IMR-90 (cell line): ENCODE measurements around the gene TOGARAM1. TPM values are rescaled to one million over a fixed set of nuclear protein-coding genes. Genes with fewer than 3 reads are reported as not detected.

Source experiments
- ATAC-seq: fragments of 200-7000 bp; cut with Tn5 transposase; 2 replicates; pipeline ENCODE4 v1.9.1; 2020; ENCODE audit warnings: low read depth, mild to moderate bottlenecking, moderate library complexity
- BruUV-seq: library from RNA; stranded (reverse); fragments of 400-500 nt; replicated peaks from 2 replicates; lab custom pipeline; 2021; lab: Mats Ljungman, UMichigan
- CTCF ChIA-PET: fragments of 300-600 bp; formaldehyde crosslinking; extraction: SDS; loops from one replicate; lab custom pipeline; 2021; ENCODE audit warnings: antibody characterized with exemption; lab: Yijun Ruan, JAX
- POLR2A ChIA-PET: fragments of 300-600 bp; sonication (Branson Sonifier 250); formaldehyde crosslinking; loops from one replicate; lab custom pipeline; 2022; ENCODE audit warnings: antibody characterized with exemption; ENCODE audit not compliant: unreplicated experiment; lab: Charles Lee
- DNase-seq: peaks from one replicate; pipeline ENCODE4 v3.0.0; 2013
- H2AFZ ChIP-seq: replicated peaks from 2 replicates; pipeline ENCODE3; 2013; ENCODE audit warnings: low read length, mild to moderate bottlenecking; ENCODE audit not compliant: poor library complexity
- H2AK5ac ChIP-seq: 2 replicates; pipeline ENCODE4 v1.6.1; 2013; ENCODE audit warnings: low read depth, low read length, inconsistent platforms
- H2AK9ac ChIP-seq: replicated peaks from 2 replicates; pipeline ENCODE3; 2013; ENCODE audit warnings: mild to moderate bottlenecking, low read depth, low read length, moderate library complexity; ENCODE audit not compliant: poor library complexity
- H2BK120ac ChIP-seq: 2 replicates; pipeline ENCODE4 v1.6.1; 2013; ENCODE audit warnings: low read depth, low read length, inconsistent platforms
- H2BK15ac ChIP-seq: 3 replicates; pipeline ENCODE4 v1.6.1; 2013; ENCODE audit warnings: low read depth, low read length, inconsistent platforms
- H2BK20ac ChIP-seq: 2 replicates; pipeline ENCODE4 v1.6.1; 2013; ENCODE audit warnings: low read depth, mild to moderate bottlenecking, inconsistent platforms, low read length, moderate library complexity
- H2BK5ac ChIP-seq: 2 replicates; pipeline ENCODE4 v1.6.1; 2013; ENCODE audit warnings: mild to moderate bottlenecking, low read depth, low read length, inconsistent platforms; ENCODE audit not compliant: poor library complexity, severe bottlenecking
- H3K14ac ChIP-seq: replicated peaks from 2 replicates; pipeline ENCODE4 v1.6.1; 2013; ENCODE audit warnings: low read depth, low read length, inconsistent platforms
- H3K18ac ChIP-seq: 2 replicates; pipeline ENCODE4 v1.6.1; 2013; ENCODE audit warnings: low read depth, low read length, control low read depth
- H3K23ac ChIP-seq: 2 replicates; pipeline ENCODE4 v1.6.1; 2013; ENCODE audit warnings: low read depth, low read length, inconsistent platforms
- H3K27ac ChIP-seq: 2 replicates; pipeline ENCODE4 v1.5.1; 2013; ENCODE audit warnings: mild to moderate bottlenecking, control low read depth, low read length; ENCODE audit not compliant: insufficient read depth
- H3K27me3 ChIP-seq: 2 replicates; pipeline ENCODE4 v1.6.1; 2013; ENCODE audit warnings: low read length; ENCODE audit not compliant: control insufficient read depth, insufficient read depth
- H3K36me3 ChIP-seq: 2 replicates; pipeline ENCODE4 v1.6.1; 2013; ENCODE audit warnings: low read length, mixed read lengths; ENCODE audit not compliant: control insufficient read depth, insufficient read depth
- H3K4ac ChIP-seq: 2 replicates; pipeline ENCODE4 v1.6.1; 2013; ENCODE audit warnings: low read depth, low read length, inconsistent platforms
- H3K4me1 ChIP-seq: 2 replicates; pipeline ENCODE4 v1.6.1; 2013; ENCODE audit warnings: low read length, mixed read lengths; ENCODE audit not compliant: control insufficient read depth, insufficient read depth
- H3K4me2 ChIP-seq: 2 replicates; pipeline ENCODE4 v1.6.1; 2013; ENCODE audit warnings: low read depth, mild to moderate bottlenecking, control low read depth, low read length, moderate library complexity
- H3K4me3 ChIP-seq: 2 replicates; pipeline ENCODE4 v1.5.1; 2013; ENCODE audit warnings: low read depth, mild to moderate bottlenecking, control low read depth, low read length, moderate library complexity; ENCODE audit not compliant: insufficient read depth
- H3K56ac ChIP-seq: 2 replicates; pipeline ENCODE4 v1.6.1; 2013; ENCODE audit warnings: low read length, inconsistent platforms; ENCODE audit not compliant: insufficient read depth; ENCODE audit errors: extremely low read depth
- H3K79me1 ChIP-seq, 2 experiments: 2 replicates each; pipeline ENCODE4 v1.6.1; 2013; ENCODE audit warnings: low read length in 2 of 2, inconsistent platforms in 1 of 2, low read depth in 1 of 2
- H3K9ac ChIP-seq: 2 replicates; pipeline ENCODE4 v1.6.1; 2013; ENCODE audit warnings: low read depth, low read length, control low read depth
- H3K9me1 ChIP-seq: 2 replicates; pipeline ENCODE4 v1.6.1; 2013; ENCODE audit warnings: low read length, inconsistent platforms; ENCODE audit not compliant: insufficient read depth
- H3K9me3 ChIP-seq: 2 replicates; pipeline ENCODE4 v1.6.1; 2013; ENCODE audit warnings: low read length; ENCODE audit not compliant: control insufficient read depth, insufficient read depth
- H4K20me1 ChIP-seq: 2 replicates; pipeline ENCODE4 v1.6.1; 2013; ENCODE audit warnings: low read length, inconsistent platforms; ENCODE audit not compliant: insufficient read depth
- H4K5ac ChIP-seq: 2 replicates; pipeline ENCODE4 v1.6.1; 2013; ENCODE audit warnings: mild to moderate bottlenecking, low read depth, low read length, control low read depth
- H4K8ac ChIP-seq, 2 experiments: 2 replicates each; pipeline ENCODE4 v1.6.1; 2013; ENCODE audit warnings: low read depth in 2 of 2, low read length in 2 of 2, control low read depth in 1 of 2, inconsistent platforms in 1 of 2
- H4K91ac ChIP-seq: 2 replicates; pipeline ENCODE4 v1.6.1; 2013; ENCODE audit warnings: low read depth, low read length, inconsistent platforms; ENCODE audit not compliant: insufficient read depth
- CEBPB ChIP-seq: IDR thresholded peaks from 2 replicates; pipeline ENCODE4 v1.6.1; 2012; ENCODE audit warnings: low read depth, low read length, improper control_type of control experiment
- CHD1 ChIP-seq: IDR thresholded peaks from 2 replicates; pipeline ENCODE4 v1.6.1; 2012; ENCODE audit warnings: low read depth, low read length, improper control_type of control experiment
- FOS ChIP-seq: fragments of 150-350 bp; IDR thresholded peaks from 2 replicates; pipeline ENCODE4 v1.6.1; 2016; ENCODE audit warnings: low read depth, low read length
- MAFK ChIP-seq: IDR thresholded peaks from 2 replicates; pipeline ENCODE4 v1.6.1; 2012; ENCODE audit warnings: low read depth, low read length, improper control_type of control experiment
- MAZ ChIP-seq: IDR thresholded peaks from 2 replicates; pipeline ENCODE4 v1.6.1; 2012; ENCODE audit warnings: low read depth, mild to moderate bottlenecking, low read length, improper control_type of control experiment, moderate library complexity, borderline replicate concordance
- NFE2L2 ChIP-seq: fragments of 150-350 bp; IDR thresholded peaks from 2 replicates; pipeline ENCODE4 v1.6.1; 2016; ENCODE audit warnings: low read depth, mild to moderate bottlenecking, low read length
- POLR2A ChIP-seq: IDR thresholded peaks from 2 replicates; pipeline ENCODE4 v1.6.1; 2012; ENCODE audit warnings: mild to moderate bottlenecking, low read depth, low read length
- RAD21 ChIP-seq: IDR thresholded peaks from 2 replicates; pipeline ENCODE4 v1.6.1; 2012; ENCODE audit warnings: low read length, improper control_type of control experiment
- RCOR1 ChIP-seq: IDR thresholded peaks from 2 replicates; pipeline ENCODE4 v1.6.1; 2012; ENCODE audit warnings: mild to moderate bottlenecking, low read length, improper control_type of control experiment; ENCODE audit not compliant: insufficient replicate concordance
- RFX5 ChIP-seq: IDR thresholded peaks from 2 replicates; pipeline ENCODE4 v1.8.0; 2012; ENCODE audit warnings: low read depth, mild to moderate bottlenecking, low read length, moderate library complexity
- WGBS, 2 experiments: methylation state at CpG; one replicate each; pipeline versions ENCODE4 v1.1.5 to v1.1.7; 2013; ENCODE audit warnings: missing lambda C conversion rate in 2 of 2; ENCODE audit not compliant: insufficient read length in 1 of 2; ENCODE audit errors: extremely low coverage in 2 of 2; 5-methylcytosine and 5-hydroxymethylcytosine counted together
- dilution Hi-C: fragments of 300-500 bp; cut with HindIII; formaldehyde crosslinking; loops from one replicate; pipeline ENCODE4 v1.14.3; 2018; ENCODE audit warnings: low sequenced_read_pairs; ENCODE audit not compliant: unreplicated experiment
- in situ Hi-C: fragments of 300-500 bp; cut with MboI; formaldehyde crosslinking; loops from 3 replicates; pipeline ENCODE4 v1.14.3; 2019; ENCODE audit warnings: low sequenced_read_pairs, inconsistent platforms, mixed read lengths
- intact Hi-C: fragments of 100-400 bp; cut with micrococcal nuclease; formaldehyde crosslinking; loops from 2 replicates; pipeline ENCODE4 v1.10.0; 2022
- polyA plus RNA-seq, 3 experiments: library from polyadenylated mRNA; depleted of rRNA; stranded (reverse); fragments of >200 nt; gene quantifications; 2 replicates each; pipeline ENCODE4 v1.2.3, GENCODE V29; 2012; ENCODE audit warnings: low replicate concordance in 1 of 3
- total RNA-seq: library from RNA; depleted of rRNA; stranded (reverse); fragments of >200 nt; gene quantifications from 2 replicates; pipeline ENCODE4 v1.2.3, GENCODE V29; 2012
- TF ChIP-seq, protein P1 (sequence below): fragments of 150-350 bp; IDR thresholded peaks from 2 replicates; pipeline ENCODE4 v1.6.1; 2016; ENCODE audit warnings: low read depth, mild to moderate bottlenecking, low read length, moderate library complexity, borderline replicate concordance
- TF ChIP-seq, protein P2 (sequence below): conservative IDR thresholded peaks from 2 replicates; pipeline ENCODE4 v1.5.1; 2012; ENCODE audit warnings: mild to moderate bottlenecking, low read depth, low read length, improper control_type of control experiment

TOGARAM1 gene
- total and polyA plus RNA-seq, 2 of the 4 experiments (the other 2 are of a cell fraction), result 3.1 to 13.4 TPM

DNA sequence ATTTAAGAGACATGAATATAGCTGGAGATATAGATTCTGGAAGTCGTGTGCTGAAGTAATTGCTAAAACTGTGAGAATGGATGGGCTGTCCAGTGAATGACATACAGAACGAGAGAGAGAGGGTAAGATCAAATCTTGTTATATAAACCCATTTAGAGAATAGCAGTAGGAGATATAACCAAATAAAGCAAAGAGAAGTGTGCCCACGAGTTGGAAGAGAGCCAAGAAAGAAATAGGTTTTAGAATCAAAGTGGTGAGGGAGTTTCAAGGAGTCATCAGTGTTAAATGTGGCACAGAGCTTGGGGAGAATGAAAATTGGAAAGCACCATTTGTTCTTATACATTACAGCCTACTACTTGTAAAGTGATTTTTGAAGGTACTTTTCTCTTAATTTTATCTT lies 19.2 kb downstream of the TOGARAM1 start:
- no TSS peak for BruUV-seq

More for the DNA sequence above, 19.2 kb downstream of the TOGARAM1 start:
- TF ChIP-seq RCOR1 (no peak), CHD1 (no peak), RFX5 (no peak), CEBPB (no peak), NFE2L2 (no peak), MAFK (no peak), POLR2A (no peak), FOS (no peak), MAZ (no peak), RAD21 (no peak)
- TF ChIP-seq, protein P1, sequence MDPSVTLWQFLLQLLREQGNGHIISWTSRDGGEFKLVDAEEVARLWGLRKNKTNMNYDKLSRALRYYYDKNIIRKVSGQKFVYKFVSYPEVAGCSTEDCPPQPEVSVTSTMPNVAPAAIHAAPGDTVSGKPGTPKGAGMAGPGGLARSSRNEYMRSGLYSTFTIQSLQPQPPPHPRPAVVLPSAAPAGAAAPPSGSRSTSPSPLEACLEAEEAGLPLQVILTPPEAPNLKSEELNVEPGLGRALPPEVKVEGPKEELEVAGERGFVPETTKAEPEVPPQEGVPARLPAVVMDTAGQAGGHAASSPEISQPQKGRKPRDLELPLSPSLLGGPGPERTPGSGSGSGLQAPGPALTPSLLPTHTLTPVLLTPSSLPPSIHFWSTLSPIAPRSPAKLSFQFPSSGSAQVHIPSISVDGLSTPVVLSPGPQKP, result no peak
- TF ChIP-seq, protein P2, sequence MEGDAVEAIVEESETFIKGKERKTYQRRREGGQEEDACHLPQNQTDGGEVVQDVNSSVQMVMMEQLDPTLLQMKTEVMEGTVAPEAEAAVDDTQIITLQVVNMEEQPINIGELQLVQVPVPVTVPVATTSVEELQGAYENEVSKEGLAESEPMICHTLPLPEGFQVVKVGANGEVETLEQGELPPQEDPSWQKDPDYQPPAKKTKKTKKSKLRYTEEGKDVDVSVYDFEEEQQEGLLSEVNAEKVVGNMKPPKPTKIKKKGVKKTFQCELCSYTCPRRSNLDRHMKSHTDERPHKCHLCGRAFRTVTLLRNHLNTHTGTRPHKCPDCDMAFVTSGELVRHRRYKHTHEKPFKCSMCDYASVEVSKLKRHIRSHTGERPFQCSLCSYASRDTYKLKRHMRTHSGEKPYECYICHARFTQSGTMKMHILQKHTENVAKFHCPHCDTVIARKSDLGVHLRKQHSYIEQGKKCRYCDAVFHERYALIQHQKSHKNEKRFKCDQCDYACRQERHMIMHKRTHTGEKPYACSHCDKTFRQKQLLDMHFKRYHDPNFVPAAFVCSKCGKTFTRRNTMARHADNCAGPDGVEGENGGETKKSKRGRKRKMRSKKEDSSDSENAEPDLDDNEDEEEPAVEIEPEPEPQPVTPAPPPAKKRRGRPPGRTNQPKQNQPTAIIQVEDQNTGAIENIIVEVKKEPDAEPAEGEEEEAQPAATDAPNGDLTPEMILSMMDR, result no peak
- no peak overlapping the region for H2BK5ac ChIP-seq
- no peaks in the 10 kb centered on the region for H3K36me3 ChIP-seq
- no peak overlapping the region for H2AK9ac ChIP-seq
- no peak overlapping the region for H3K56ac ChIP-seq
- H3K9me3 ChIP-seq, result no peaks in the 10 kb centered on the region
- in situ Hi-C loops (no loop called here), intact Hi-C loops (no loop called here), dilution Hi-C loops (no loop called here)
- ChIA-PET POLR2A (no interaction called here), CTCF (no interaction called here)
- no peak overlapping the region for H4K91ac ChIP-seq
- no peak overlapping the region for H3K4me3 ChIP-seq
- no peak overlapping the region for H4K8ac ChIP-seq
- H3K27me3 ChIP-seq, result no peaks in the 10 kb centered on the region
- H3K14ac ChIP-seq, result no peak overlapping the region
- DNase-seq (no peak), ATAC-seq (no peak)
- no peak overlapping the region for H3K23ac ChIP-seq
- no peak overlapping the region for H2AK5ac ChIP-seq
- H3K9ac ChIP-seq, result no peak overlapping the region
- H2BK120ac ChIP-seq, result no peak overlapping the region
- no peaks in the 10 kb centered on the region; the same call in 1 of the 2 replicates for H3K9me1 ChIP-seq
- H2BK20ac ChIP-seq, result no peak overlapping the region
- H3K18ac ChIP-seq, result no peak overlapping the region
- no peak overlapping the region for H4K5ac ChIP-seq
- no peak overlapping the region for H3K4ac ChIP-seq
- WGBS, 2 experiments, result no CpG with 5 or more reads among the region's 3 CpGs
- H3K27ac ChIP-seq, result no peak overlapping the region
- H3K79me1 ChIP-seq, result peaks cover 16 to 17% of the 10 kb centered on the region in 2 experiments
- no peak overlapping the region for H3K4me2 ChIP-seq
- no peak overlapping the region for H2AFZ ChIP-seq
- no peaks in the 10 kb centered on the region for H3K4me1 ChIP-seq
- no peak overlapping the region for H2BK15ac ChIP-seq
- H4K20me1 ChIP-seq, result no peaks in the 10 kb centered on the region
